COR-L47 (cell line): ENCODE measurements around the gene CCDC177.
A peak's percentile ranks its signal among the peaks of the same experiment; 100 is the strongest.

Source experiments
- DNase-seq: peaks from one replicate; lab custom pipeline; 2025; lab: John Stamatoyannopoulos, UW

CCDC177 gene

GRCh38 chr14:69561893-69562292 is 12.8 kb downstream of the CCDC177 start:
- DNase-seq, result no peak

- no peak for DNase-seq
These were observed 13.8 kb downstream of the CCDC177 start for GRCh38 chr14:69560826-69561225.

- peak; percentile 77 for DNase-seq
These were observed 15.1 kb downstream of the CCDC177 start for GRCh38 chr14:69559581-69560011.

- no peak for DNase-seq
These were observed 15.9 kb downstream of the CCDC177 start for GRCh38 chr14:69558774-69559173.

- no peak for DNase-seq
These were observed 20.2 kb downstream of the CCDC177 start for GRCh38 chr14:69554500-69554899.

- DNase-seq, result no peak
These were observed 21.4 kb downstream of the CCDC177 start for GRCh38 chr14:69553252-69553651.

GRCh38 chr14:69551511-69551910 is 23.2 kb downstream of the CCDC177 start:
- DNase-seq, result no peak

GRCh38 chr14:69548566-69548965 is 26.1 kb downstream of the CCDC177 start:
- no peak for DNase-seq

GRCh38 chr14:69547701-69548348 is 26.8 kb downstream of the CCDC177 start:
- DNase-seq, result no peak

- DNase-seq, result peak; percentile 67
These were observed 31.1 kb downstream of the CCDC177 start for GRCh38 chr14:69543341-69544115.

- DNase-seq, result no peak
These were observed 32.4 kb downstream of the CCDC177 start for GRCh38 chr14:69542311-69542710.

- no peak for DNase-seq
These were observed 33.9 kb downstream of the CCDC177 start for GRCh38 chr14:69540654-69541335.

GRCh38 chr14:69539631-69540410 is 34.9 kb downstream of the CCDC177 start:
- no peak for DNase-seq

- no peak for DNase-seq
These were observed 35.9 kb downstream of the CCDC177 start for GRCh38 chr14:69538766-69539165.

GRCh38 chr14:69537900-69538299 is 36.8 kb downstream of the CCDC177 start:
- DNase-seq, result no peak

- DNase-seq, result no peak
These were observed 37.7 kb downstream of the CCDC177 start for GRCh38 chr14:69536971-69537370.

GRCh38 chr14:69535230-69535848 is 39.3 kb downstream of the CCDC177 start:
- DNase-seq, result peak; percentile 64

GRCh38 chr14:69532561-69533340 is 41.9 kb downstream of the CCDC177 start:
- DNase-seq, result no peak

GRCh38 chr14:69531135-69531534 is 43.5 kb downstream of the CCDC177 start:
- peak; percentile 3 for DNase-seq

- DNase-seq, result no peak
These were observed 44.6 kb downstream of the CCDC177 start for GRCh38 chr14:69530095-69530494.

- no peak for DNase-seq
These were observed 45.1 kb downstream of the CCDC177 start for GRCh38 chr14:69529563-69529962.
